Natural killer cell treated with Interleukin-12 subunit alpha and Interleukin-12 subunit beta and Interleukin-15 and Interleukin-18, amount 100 ng/mL, for 72 hours (primary cell): ENCODE data around the gene GLIPR1. TPM values are rescaled to one million over a fixed set of nuclear protein-coding genes. Genes with fewer than 3 reads are reported as not detected.
"Not testable (repeated sequence)": the region's sequence is repeated elsewhere in the genome, so short reads cannot be mapped to it uniquely, and the experiment has no call there.

Experiments used
- ATAC-seq, 2 donors: fragments of 150-1000 bp; cut with Tn5 transposase in 1 of 2; sonication (Bioruptor Pico), chemical (Tn5 transposase) in 1 of 2; 2 replicates each; pipeline ENCODE4 v1.10.0; 2021
- DNase-seq: peaks from one replicate; pipeline ENCODE4 v3.0.0; 2022; ENCODE audit warnings: low spot score
- H3K27ac Mint-ChIP-seq, 2 donors: 1 replicate in 1 of 2; 2 replicates in 1 of 2; pipeline ENCODE4 v1.8.0; 2022; ENCODE audit warnings: mixed read lengths in 2 of 2, mild to moderate bottlenecking in 1 of 2, moderate library complexity in 1 of 2
- H3K27me3 Mint-ChIP-seq, 2 donors: 1 replicate in 1 of 2; 2 replicates in 1 of 2; pipeline ENCODE4 v1.8.0; 2022; ENCODE audit warnings: mixed read lengths in 2 of 2
- H3K36me3 Mint-ChIP-seq: one replicate; pipeline ENCODE4 v1.8.0; 2022; ENCODE audit warnings: mixed read lengths
- H3K4me1 Mint-ChIP-seq, 2 donors: 1 replicate in 1 of 2; 2 replicates in 1 of 2; pipeline ENCODE4 v1.8.0; 2022; ENCODE audit warnings: low read depth in 2 of 2, mixed read lengths in 2 of 2, mild to moderate bottlenecking in 1 of 2
- H3K4me3 Mint-ChIP-seq: one replicate; pipeline ENCODE4 v1.8.0; 2022; ENCODE audit warnings: mixed read lengths
- H3K9me3 Mint-ChIP-seq: 2 replicates; pipeline ENCODE4 v1.8.0; 2022; ENCODE audit warnings: mixed read lengths
- total RNA-seq, 2 donors: library from RNA; stranded (reverse); gene quantifications; one replicate each; pipeline ENCODE4 v1.2.3, GENCODE V29; 2022

Gene GLIPR1
- total RNA-seq, 2 donors from 2014 or later = 47.1 to 48.3 TPM

GRCh38 chr12:75481774-75482173 is 1.2 kb downstream of the GLIPR1 start:
- ATAC-seq (no peak), DNase-seq (no peak)
- peaks cover 11% of the 10 kb centered on the region for H3K36me3 Mint-ChIP-seq
- H3K27me3 Mint-ChIP-seq = no peaks in the 10 kb centered on the region
- H3K9me3 Mint-ChIP-seq = peaks cover 2% of the 10 kb centered on the region
- peak overlapping the region; percentile 99 for H3K4me3 Mint-ChIP-seq
- peak overlapping the region; percentile 93 to 94 for H3K27ac Mint-ChIP-seq
- H3K4me1 Mint-ChIP-seq = peaks cover 70 to 80% of the 10 kb centered on the region in 2 donors

- DNase-seq (no peak), ATAC-seq (peak in 1 of 2 donors; percentile 25)
- Mint-ChIP-seq H3K27ac (peak overlapping the region; percentile 93 to 94), H3K9me3 (peaks cover 2% of the 10 kb centered on the region), H3K27me3 (no peaks in the 10 kb centered on the region), H3K36me3 (peaks cover 11% of the 10 kb centered on the region), H3K4me3 (peak overlapping the region; percentile 99), H3K4me1 (peaks cover 69 to 77% of the 10 kb centered on the region in 2 donors)
Measured at GRCh38 chr12:75482646-75483045, 2.1 kb downstream of the GLIPR1 start.

GRCh38 chr12:75483431-75483830 is 2.9 kb downstream of the GLIPR1 start:
- Mint-ChIP-seq H3K4me3 (peak overlapping the region; percentile 99), H3K27ac (peak overlapping the region; percentile 93 to 94), H3K4me1 (peaks cover 72% of the 10 kb centered on the region in 2 donors), H3K27me3 (no peaks in the 10 kb centered on the region), H3K9me3 (peaks cover 2% of the 10 kb centered on the region), H3K36me3 (peaks cover 11% of the 10 kb centered on the region)
- DNase-seq (no peak), ATAC-seq (no peak)

- H3K27me3 Mint-ChIP-seq, H3K9me3 Mint-ChIP-seq, ATAC-seq, DNase-seq: not testable (repeated sequence)
- peaks cover 68 to 72% of the 10 kb centered on the region in 2 donors for H3K4me1 Mint-ChIP-seq
- H3K36me3 Mint-ChIP-seq = peaks cover 14% of the 10 kb centered on the region
- peak overlapping the region; percentile 93 to 94 for H3K27ac Mint-ChIP-seq
- H3K4me3 Mint-ChIP-seq = peak overlapping the region; percentile 99
Measured at GRCh38 chr12:75484450-75484849, 3.9 kb downstream of the GLIPR1 start.

GRCh38 chr12:75487308-75487707 is 6.8 kb downstream of the GLIPR1 start:
- H3K9me3 Mint-ChIP-seq = no peaks in the 10 kb centered on the region
- peaks cover 53 to 60% of the 10 kb centered on the region in 2 donors for H3K4me1 Mint-ChIP-seq
- DNase-seq (no peak), ATAC-seq (peak in 1 of 2 donors; percentile 20)
- H3K27ac Mint-ChIP-seq = no peak overlapping the region
- peaks cover 15% of the 10 kb centered on the region for H3K36me3 Mint-ChIP-seq
- no peak overlapping the region for H3K4me3 Mint-ChIP-seq
- H3K27me3 Mint-ChIP-seq = no peaks in the 10 kb centered on the region

- ATAC-seq (peak in 1 of 2 donors; percentile 64), DNase-seq (no peak)
- peak overlapping the region in 1 of 2 donors; percentile 63 for H3K27ac Mint-ChIP-seq
- no peak overlapping the region for H3K4me3 Mint-ChIP-seq
- H3K4me1 Mint-ChIP-seq = peaks cover 47 to 58% of the 10 kb centered on the region in 2 donors
- H3K36me3 Mint-ChIP-seq = peaks cover 15% of the 10 kb centered on the region
- no peaks in the 10 kb centered on the region for H3K9me3 Mint-ChIP-seq
- H3K27me3 Mint-ChIP-seq = no peaks in the 10 kb centered on the region
Measured at GRCh38 chr12:75488553-75488952, 8.0 kb downstream of the GLIPR1 start.

- Mint-ChIP-seq H3K9me3 (no peaks in the 10 kb centered on the region), H3K27ac (peak overlapping the region; percentile 63 to 64), H3K27me3 (no peaks in the 10 kb centered on the region), H3K36me3 (peaks cover 17% of the 10 kb centered on the region), H3K4me1 (peaks cover 42 to 58% of the 10 kb centered on the region in 2 donors), H3K4me3 (peak overlapping the region; percentile 43)
- no peak for DNase-seq
- ATAC-seq = no peak
Measured at GRCh38 chr12:75489187-75489586, 8.6 kb downstream of the GLIPR1 start.

- Mint-ChIP-seq H3K27ac (peak overlapping the region; percentile 63 to 64), H3K36me3 (peaks cover 15% of the 10 kb centered on the region), H3K9me3 (no peaks in the 10 kb centered on the region), H3K4me1 (peaks cover 38 to 57% of the 10 kb centered on the region in 2 donors), H3K4me3 (peak overlapping the region; percentile 43), H3K27me3 (no peaks in the 10 kb centered on the region)
- ATAC-seq = peak in 1 of 2 donors; percentile 84
- DNase-seq = no peak
Measured at GRCh38 chr12:75489613-75490210, 9.2 kb downstream of the GLIPR1 start.

GRCh38 chr12:75491169-75491568 is 10.6 kb downstream of the GLIPR1 start:
- no peaks in the 10 kb centered on the region for H3K9me3 Mint-ChIP-seq
- H3K27ac Mint-ChIP-seq = no peak overlapping the region
- H3K36me3 Mint-ChIP-seq = peaks cover 15% of the 10 kb centered on the region
- no peak for DNase-seq
- H3K27me3 Mint-ChIP-seq = no peaks in the 10 kb centered on the region
- H3K4me3 Mint-ChIP-seq = no peak overlapping the region
- no peak for ATAC-seq
- H3K4me1 Mint-ChIP-seq = peaks cover 33 to 51% of the 10 kb centered on the region in 2 donors

GRCh38 chr12:75503459-75503858 is 22.9 kb downstream of the GLIPR1 start:
- no peak for ATAC-seq
- H3K4me3 Mint-ChIP-seq = no peak overlapping the region
- peaks cover 21% of the 10 kb centered on the region for H3K36me3 Mint-ChIP-seq
- DNase-seq = no peak
- H3K27me3 Mint-ChIP-seq = no peaks in the 10 kb centered on the region
- no peak overlapping the region for H3K27ac Mint-ChIP-seq
- H3K9me3 Mint-ChIP-seq = no peaks in the 10 kb centered on the region
- peaks cover 7% of the 10 kb centered on the region in 2 donors for H3K4me1 Mint-ChIP-seq

- ATAC-seq (no peak), DNase-seq (no peak)
- H3K27ac Mint-ChIP-seq = no peak overlapping the region
- peaks cover 17% of the 10 kb centered on the region for H3K36me3 Mint-ChIP-seq
- H3K9me3 Mint-ChIP-seq = no peaks in the 10 kb centered on the region
- no peaks in the 10 kb centered on the region for H3K27me3 Mint-ChIP-seq
- H3K4me3 Mint-ChIP-seq = no peak overlapping the region
- peaks cover 8% of the 10 kb centered on the region in 2 donors for H3K4me1 Mint-ChIP-seq
Measured at GRCh38 chr12:75503866-75504265, 23.3 kb downstream of the GLIPR1 start.

GRCh38 chr12:75505706-75506312 is 25.3 kb downstream of the GLIPR1 start:
- H3K27me3 Mint-ChIP-seq = no peaks in the 10 kb centered on the region
- H3K27ac Mint-ChIP-seq = peak overlapping the region; percentile 12 to 26
- peaks cover 11% of the 10 kb centered on the region for H3K36me3 Mint-ChIP-seq
- peaks cover 19 to 20% of the 10 kb centered on the region in 2 donors for H3K4me1 Mint-ChIP-seq
- ATAC-seq (no peak), DNase-seq (no peak)
- H3K4me3 Mint-ChIP-seq = no peak overlapping the region
- no peaks in the 10 kb centered on the region for H3K9me3 Mint-ChIP-seq

- Mint-ChIP-seq H3K36me3 (peaks cover 16% of the 10 kb centered on the region), H3K27me3 (no peaks in the 10 kb centered on the region), H3K4me1 (peaks cover 26 to 31% of the 10 kb centered on the region in 2 donors), H3K9me3 (no peaks in the 10 kb centered on the region), H3K4me3 (no peak overlapping the region), H3K27ac (peak overlapping the region in 1 of 2 donors; percentile 16)
- DNase-seq = no peak
- ATAC-seq = no peak
Measured at GRCh38 chr12:75507086-75507485, 26.5 kb downstream of the GLIPR1 start.

- no peaks in the 10 kb centered on the region for H3K27me3 Mint-ChIP-seq
- H3K9me3 Mint-ChIP-seq = no peaks in the 10 kb centered on the region
- H3K27ac Mint-ChIP-seq = no peak overlapping the region
- no peak overlapping the region for H3K4me3 Mint-ChIP-seq
- no peak for ATAC-seq
- DNase-seq = no peak
- H3K36me3 Mint-ChIP-seq = peaks cover 16% of the 10 kb centered on the region
- peaks cover 26 to 31% of the 10 kb centered on the region in 2 donors for H3K4me1 Mint-ChIP-seq
Measured at GRCh38 chr12:75508159-75508558, 27.6 kb downstream of the GLIPR1 start.
